Endothelial cell of umbilical vein (primary cell): ENCODE results near the gene ZNF329. TPM values are rescaled to one million over a fixed set of nuclear protein-coding genes. Genes with fewer than 3 reads are reported as not detected.

ENCODE experiments used
- Bru-seq: library from RNA; stranded (reverse); fragments of 400-500 nt; gene quantifications from one replicate; lab custom pipeline; 2021; lab: Mats Ljungman, UMichigan
- BruChase-seq, 2 experiments: library from RNA; stranded (reverse); fragments of 400-500 nt; gene quantifications; one replicate each; lab custom pipeline; 2021; lab: Mats Ljungman, UMichigan
- BruUV-seq: library from RNA; stranded (reverse); fragments of 400-500 nt; replicated peaks from 2 replicates; lab custom pipeline; 2021; lab: Mats Ljungman, UMichigan
- CTCF ChIA-PET: fragments of 300-600, 350-600 bp; sonication (Branson Sonifier 250); formaldehyde crosslinking; loops from one replicate; lab custom pipeline; 2021; ENCODE audit warnings: antibody characterized with exemption, inconsistent platforms; lab: Charles Lee
- POLR2A ChIA-PET: fragments of 300-600, 350-600 bp; sonication (Branson Sonifier 250); formaldehyde crosslinking; loops from one replicate; lab custom pipeline; 2021; ENCODE audit warnings: antibody characterized with exemption, inconsistent platforms; lab: Charles Lee
- DNase-seq: peaks from one replicate; pipeline ENCODE4 v3.0.0-alpha.2; 2011; ENCODE audit warnings: low read depth, low spot score
- FAIRE-seq: peaks from 2 replicates; lab custom pipeline; 2011; peaks lifted over from hg19 to GRCh38; lab: Jason Lieb, UNC
- H2AFZ ChIP-seq: 2 replicates; pipeline ENCODE4 v1.6.0; 2012; ENCODE audit warnings: low read depth, low read length, control low read depth, inconsistent platforms
- H3K27ac ChIP-seq: 2 replicates; pipeline ENCODE4 v1.5.1; 2011; ENCODE audit warnings: low read depth, mild to moderate bottlenecking, control low read depth, low read length, moderate library complexity; ENCODE audit not compliant: insufficient read depth
- H3K27me3 ChIP-seq, 2 experiments: 2 replicates each; pipeline versions ENCODE4 v1.6.0 to v1.6.1; 2011; ENCODE audit warnings: low read length in 2 of 2, mixed read lengths in 1 of 2; ENCODE audit not compliant: control insufficient read depth in 2 of 2, insufficient read depth in 2 of 2
- H3K36me3 ChIP-seq, 2 experiments: 2 replicates in 1 of 2; 3 replicates in 1 of 2; pipeline ENCODE4 v1.5.1; 2011; ENCODE audit warnings: low read length in 2 of 2, mild to moderate bottlenecking in 1 of 2, moderate library complexity in 1 of 2; ENCODE audit not compliant: control insufficient read depth in 2 of 2, insufficient read depth in 2 of 2; ENCODE audit errors: extremely low read depth in 1 of 2
- H3K4me1 ChIP-seq: 3 replicates; pipeline ENCODE4 v1.5.1; 2011; ENCODE audit warnings: mild to moderate bottlenecking, low read length; ENCODE audit not compliant: control insufficient read depth, insufficient read depth; ENCODE audit errors: extremely low read depth
- H3K4me2 ChIP-seq: 2 replicates; pipeline ENCODE4 v1.6.1; 2011; ENCODE audit warnings: low read length, control low read depth, mixed read lengths; ENCODE audit not compliant: insufficient read depth
- H3K4me3 ChIP-seq, 3 experiments: fragments of 200-600 bp in 1 of 3; sonication (generic), shearing (Covaris generic) in 1 of 3; replicated peaks in 1 of 3; 2 replicates each; pipeline ENCODE4 v1.5.1; 2011 to 2016; ENCODE audit warnings: control low read depth in 3 of 3, low read length in 3 of 3, mild to moderate bottlenecking in 2 of 3, inconsistent platforms in 1 of 3, low read depth in 1 of 3, moderate library complexity in 1 of 3; ENCODE audit not compliant: insufficient read depth in 1 of 3
- H3K79me2 ChIP-seq: 2 replicates; pipeline ENCODE4 v1.6.0; 2012; ENCODE audit warnings: low read length, inconsistent platforms; ENCODE audit not compliant: control insufficient read depth, insufficient read depth
- H3K9ac ChIP-seq: replicated peaks from 2 replicates; pipeline ENCODE3; 2011; ENCODE audit warnings: low read length, control low read depth; ENCODE audit not compliant: insufficient read depth; ENCODE audit errors: extremely low read depth
- H3K9me1 ChIP-seq: replicated peaks from 3 replicates; pipeline ENCODE4 v1.6.0; 2011; ENCODE audit warnings: mild to moderate bottlenecking, low read length; ENCODE audit not compliant: control insufficient read depth, insufficient read depth; ENCODE audit errors: extremely low read depth
- H3K9me3 ChIP-seq: replicated peaks from 2 replicates; pipeline ENCODE4 v1.5.1; 2012; ENCODE audit warnings: low read length, inconsistent platforms; ENCODE audit not compliant: control insufficient read depth, insufficient read depth
- H4K20me1 ChIP-seq: replicated peaks from 2 replicates; pipeline ENCODE3; 2011; ENCODE audit warnings: mild to moderate bottlenecking, low read length; ENCODE audit not compliant: control insufficient read depth, insufficient read depth; ENCODE audit errors: extremely low read depth
- EZH2 ChIP-seq: IDR thresholded peaks from 2 replicates; pipeline ENCODE4 v1.6.1; 2012; ENCODE audit warnings: borderline replicate concordance, low read depth, mild to moderate bottlenecking, moderate library complexity, low read length, inconsistent platforms; ENCODE audit not compliant: severe bottlenecking
- FOS ChIP-seq: IDR thresholded peaks from 2 replicates; pipeline ENCODE4 v1.6.1; 2011; ENCODE audit warnings: mild to moderate bottlenecking, low read length, moderate library complexity, borderline replicate concordance; ENCODE audit not compliant: insufficient read depth
- GATA2 ChIP-seq: IDR thresholded peaks from 2 replicates; pipeline ENCODE4 v1.7.0; 2011; ENCODE audit warnings: low read depth, mild to moderate bottlenecking, moderate library complexity, mixed read lengths, low read length; ENCODE audit not compliant: insufficient read length, insufficient read depth
- JUN ChIP-seq: IDR thresholded peaks from 2 replicates; pipeline ENCODE4 v1.6.1; 2011; ENCODE audit warnings: borderline replicate concordance, low read depth; ENCODE audit not compliant: insufficient read length, insufficient read depth
- MAX ChIP-seq: IDR thresholded peaks from 2 replicates; pipeline ENCODE4 v1.6.1; 2011; ENCODE audit not compliant: insufficient read depth, insufficient read length
- MYC ChIP-seq: IDR thresholded peaks from one replicate; pipeline ENCODE4 v1.6.1; 2011; ENCODE audit warnings: mild to moderate bottlenecking, low read depth, low read length
- POLR2A ChIP-seq: IDR thresholded peaks from 2 replicates; pipeline ENCODE4 v1.6.1; 2012; ENCODE audit warnings: low read depth, mild to moderate bottlenecking, control low read depth, low read length
- POLR2AphosphoS5 ChIP-seq: IDR thresholded peaks from 2 replicates; pipeline ENCODE4 v1.6.1; 2012; ENCODE audit warnings: low read depth, mild to moderate bottlenecking, control low read depth, low read length, moderate library complexity; ENCODE audit not compliant: insufficient read depth
- dilution Hi-C: fragments of 300-500 bp; cut with MboI; formaldehyde crosslinking; loops from one replicate; pipeline ENCODE4 v1.15.0; 2019; ENCODE audit warnings: low sequenced_read_pairs; ENCODE audit not compliant: extremely low pct_ligation_motif_present
- intact Hi-C: fragments of 100-400 bp; cut with micrococcal nuclease; formaldehyde crosslinking; loops from one replicate; pipeline ENCODE4 v1.10.0; 2022
- long read RNA-seq: library from polyadenylated mRNA; stranded (forward); transcript quantifications from one replicate; pipeline ENCODE4 v2.0.0, GENCODE V29; 2021
- polyA minus RNA-seq, 3 experiments: library from RNA; depleted of rRNA, polyadenylated mRNA; stranded (reverse); fragments of >200 nt; gene quantifications; 1 replicate in 1 of 3; 2 replicates in 2 of 3; pipeline ENCODE4 v1.2.3, GENCODE V29; 2011
- polyA plus RNA-seq, 4 experiments: library from polyadenylated mRNA; depleted of rRNA in 3 of 4; stranded (reverse) in 3 of 4; unstranded in 1 of 4; fragments of >200 nt; gene quantifications; 2 replicates each; pipeline versions ENCODE4 v1.2.1 to v1.2.3, GENCODE V29; 2011 to 2012; ENCODE audit warnings: missing spikeins in 1 of 4
- total RNA-seq: library from RNA; stranded (reverse); gene quantifications from 2 replicates; pipeline ENCODE4 v1.2.3, GENCODE V29; 2021
- TF ChIP-seq, protein P1 (sequence below), 2 donors: IDR thresholded peaks; 1 replicate in 1 of 2; 2 replicates in 1 of 2; pipeline ENCODE4 v1.5.1; 2011; ENCODE audit warnings: low read length in 2 of 2, mild to moderate bottlenecking in 2 of 2, moderate library complexity in 2 of 2, control low read depth in 1 of 2, inconsistent platforms in 1 of 2, low read depth in 1 of 2; ENCODE audit not compliant: insufficient read depth in 1 of 2; ENCODE audit errors: extremely low read depth in 1 of 2

Gene ZNF329
- total RNA-seq (4.9 and 5.3 TPM in 2 replicates), polyA plus RNA-seq (2.7 and 3.0 TPM in 2 replicates), polyA minus RNA-seq (5.1 and 5.3 TPM in 2 replicates), Bru-seq, nascent RNA (percentile 57 among the genes with signal in this experiment), BruChase-seq, experiment 1, labeled RNA remaining after a 6-hour chase (percentile 52 among the genes with signal in this experiment), BruChase-seq, experiment 2, labeled RNA remaining after a 2-hour chase (percentile 50 among the genes with signal in this experiment)
- 3.6 and 4.2 TPM in 2 replicates for polyA plus RNA-seq (2011; cell fraction: cytosol; rRNA removed)
- 3.4 and 3.9 TPM in 2 replicates for polyA plus RNA-seq (2011; cell fraction: nucleus; rRNA removed)
- polyA plus RNA-seq (2012), result 3.9 and 4.1 TPM in 2 replicates
- 1.8 TPM for polyA minus RNA-seq (2011; cell fraction: cytosol; rRNA and poly(A)+ RNA removed)
- polyA minus RNA-seq (2011; cell fraction: nucleus; rRNA and poly(A)+ RNA removed), result 2.1 and 4.6 TPM in 2 replicates
- long read RNA-seq, result 0 reads

- Histone ChIP-seq H3K36me3 (no peaks in the 10 kb centered on the region), H3K4me2 (peak within 1 kb of the TSS; percentile 72), H4K20me1 (no peaks in the 10 kb centered on the region), H3K4me1 (no peaks in the 10 kb centered on the region), H3K27ac (peak within 1 kb of the TSS; percentile 30), H3K79me2 (peaks cover 3% of the 10 kb centered on the region), H3K9me1 (no peaks in the 10 kb centered on the region), H2AFZ (peak within 1 kb of the TSS; percentile 97), H3K9me3 (no peaks in the 10 kb centered on the region), H3K4me3 (peak within 1 kb of the TSS; percentile 78 to 83 (median 78)), H3K27me3 (no peaks in the 10 kb centered on the region), H3K9ac (peak within 1 kb of the TSS; percentile 77)
- TF ChIP-seq JUN (no peak), GATA2 (no peak), POLR2AphosphoS5 (peak; percentile 72), POLR2A (peak; percentile 87), MYC (no peak), EZH2 (no peak), FOS (no peak), MAX (no peak)
- TF ChIP-seq, protein P1, sequence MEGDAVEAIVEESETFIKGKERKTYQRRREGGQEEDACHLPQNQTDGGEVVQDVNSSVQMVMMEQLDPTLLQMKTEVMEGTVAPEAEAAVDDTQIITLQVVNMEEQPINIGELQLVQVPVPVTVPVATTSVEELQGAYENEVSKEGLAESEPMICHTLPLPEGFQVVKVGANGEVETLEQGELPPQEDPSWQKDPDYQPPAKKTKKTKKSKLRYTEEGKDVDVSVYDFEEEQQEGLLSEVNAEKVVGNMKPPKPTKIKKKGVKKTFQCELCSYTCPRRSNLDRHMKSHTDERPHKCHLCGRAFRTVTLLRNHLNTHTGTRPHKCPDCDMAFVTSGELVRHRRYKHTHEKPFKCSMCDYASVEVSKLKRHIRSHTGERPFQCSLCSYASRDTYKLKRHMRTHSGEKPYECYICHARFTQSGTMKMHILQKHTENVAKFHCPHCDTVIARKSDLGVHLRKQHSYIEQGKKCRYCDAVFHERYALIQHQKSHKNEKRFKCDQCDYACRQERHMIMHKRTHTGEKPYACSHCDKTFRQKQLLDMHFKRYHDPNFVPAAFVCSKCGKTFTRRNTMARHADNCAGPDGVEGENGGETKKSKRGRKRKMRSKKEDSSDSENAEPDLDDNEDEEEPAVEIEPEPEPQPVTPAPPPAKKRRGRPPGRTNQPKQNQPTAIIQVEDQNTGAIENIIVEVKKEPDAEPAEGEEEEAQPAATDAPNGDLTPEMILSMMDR (IDR thresholded peaks at IDR 0.05; ENCODE audit: extremely low read depth in 1 of 2, insufficient read depth in 1 of 2, low read depth in 1 of 2, low read length in 2 of 2), result no peak
- BruUV-seq, result TSS peak; percentile 24
- FAIRE-seq (peak; percentile 92), DNase-seq (peak; percentile 88)
- POLR2A ChIA-PET, result interaction anchor here (1.0 kb wide), 1 partner anchor 148 kb away, joined by 3 read pairs; the partner anchor contains the start of gene ZNF606
- intact Hi-C loops, result loop anchor here (1.0 to 10.0 kb wide), 5 partner anchors 56 to 536 kb away; partner anchors contain the start of genes ZNF134, ZNF256, ZNF606 and ZSCAN18
- CTCF ChIA-PET, result interaction anchor here (1.0 to 1.3 kb wide), 3 partner anchors 9 to 1046 kb away, joined by 3 to 5 read pairs (median 3); no protein-coding TSS in a partner anchor
- dilution Hi-C loops, result no loop called here
Observed at GRCh38 chr19:58150328-58150921, at the start of gene ZNF329. Gene ZNF329, minus strand, starts transcription at chr19:58150789. Its CDS starts 21,286 bp downstream, at chr19:58129503.
